ENCODE measurements around the gene MRGPRG.

MRGPRG gene

GRCh38 chr11:3229673-3230630, 11.3 kb upstream of the MRGPRG start:
- CTCF ChIA-PET = interaction anchor here (1.6 kb wide), 1 partner anchor 10 kb away, joined by 4 read pairs; no protein-coding TSS in a partner anchor
- DNase-seq (ENCODE audit: low read depth, low spot score) = no peak
- TF ChIP-seq CTCF (IDR thresholded peaks at IDR 0.05; ENCODE audit: insufficient read depth, low read length, missing control alignments) = no peak
- no peak overlapping the region for H3K4me3 ChIP-seq (ENCODE audit: low read depth, low read length)
- POLR2A ChIA-PET = no interaction called here

- no peak for TF ChIP-seq CTCF (IDR thresholded peaks at IDR 0.05; ENCODE audit: insufficient read depth, low read length, missing control alignments)
- CTCF ChIA-PET = no interaction called here
- POLR2A ChIA-PET = no interaction called here
Measured at GRCh38 chr11:3228445-3228829, 9.8 kb upstream of the MRGPRG start.

GRCh38 chr11:3227568-3228444, 9.2 kb upstream of the MRGPRG start:
- TF ChIP-seq CTCF (IDR thresholded peaks at IDR 0.05; ENCODE audit: insufficient read depth, low read length, missing control alignments) = no peak
- no peak overlapping the region for H3K4me3 ChIP-seq (ENCODE audit: low read depth, low read length)
- no peak for DNase-seq (ENCODE audit: low read depth, low spot score)
- POLR2A ChIA-PET = no interaction called here
- CTCF ChIA-PET = interaction anchor here (1.0 kb wide), 1 partner anchor 12 kb away, joined by 4 read pairs; no protein-coding TSS in a partner anchor

More at GRCh38 chr11:3228445-3228829, 9.8 kb upstream of the MRGPRG start:
- H3K4me3 ChIP-seq (ENCODE audit: low read depth, low read length) = no peak overlapping the region
- DNase-seq (ENCODE audit: low read depth, low spot score) = no peak

GRCh38 chr11:3226846-3227567, 8.4 kb upstream of the MRGPRG start:
- TF ChIP-seq CTCF (IDR thresholded peaks at IDR 0.05; ENCODE audit: insufficient read depth, low read length, missing control alignments) = no peak
- CTCF ChIA-PET = interaction anchor here (1.0 kb wide), 1 partner anchor 11 kb away, joined by 4 read pairs; no protein-coding TSS in a partner anchor
- no peak for DNase-seq (ENCODE audit: low read depth, low spot score)
- no peak overlapping the region for H3K4me3 ChIP-seq (ENCODE audit: low read depth, low read length)
- POLR2A ChIA-PET = no interaction called here

GRCh38 chr11:3225826-3226750, 7.5 kb upstream of the MRGPRG start:
- TF ChIP-seq CTCF (IDR thresholded peaks at IDR 0.05; ENCODE audit: insufficient read depth, low read length, missing control alignments) = no peak
- CTCF ChIA-PET = no interaction called here
- H3K4me3 ChIP-seq (ENCODE audit: low read depth, low read length) = no peak overlapping the region
- no peak for DNase-seq (ENCODE audit: low read depth, low spot score)
- POLR2A ChIA-PET = no interaction called here
